IMR-90 (cell line): ENCODE results near the gene ACOXL.

Experiments used
- CEBPB ChIP-seq: IDR thresholded peaks from 2 replicates; pipeline ENCODE4 v1.6.1; 2012; ENCODE audit warnings: low read depth, low read length, improper control_type of control experiment
- CHD1 ChIP-seq: IDR thresholded peaks from 2 replicates; pipeline ENCODE4 v1.6.1; 2012; ENCODE audit warnings: low read depth, low read length, improper control_type of control experiment
- CTCF ChIP-seq: conservative IDR thresholded peaks from 2 replicates; pipeline ENCODE4 v1.5.1; 2012; ENCODE audit warnings: mild to moderate bottlenecking, low read depth, low read length, improper control_type of control experiment
- FOS ChIP-seq: fragments of 150-350 bp; IDR thresholded peaks from 2 replicates; pipeline ENCODE4 v1.6.1; 2016; ENCODE audit warnings: low read depth, low read length
- MAFK ChIP-seq: IDR thresholded peaks from 2 replicates; pipeline ENCODE4 v1.6.1; 2012; ENCODE audit warnings: low read depth, low read length, improper control_type of control experiment
- MAZ ChIP-seq: IDR thresholded peaks from 2 replicates; pipeline ENCODE4 v1.6.1; 2012; ENCODE audit warnings: low read depth, mild to moderate bottlenecking, low read length, improper control_type of control experiment, moderate library complexity, borderline replicate concordance
- POLR2A ChIP-seq: IDR thresholded peaks from 2 replicates; pipeline ENCODE4 v1.6.1; 2012; ENCODE audit warnings: mild to moderate bottlenecking, low read depth, low read length
- RFX5 ChIP-seq: IDR thresholded peaks from 2 replicates; pipeline ENCODE4 v1.8.0; 2012; ENCODE audit warnings: low read depth, mild to moderate bottlenecking, low read length, moderate library complexity
- SMC3 ChIP-seq: fragments of 150-350 bp; IDR thresholded peaks from 2 replicates; pipeline ENCODE4 v1.6.1; 2016; ENCODE audit warnings: low read depth, mild to moderate bottlenecking, antibody characterized with exemption, low read length, moderate library complexity
- USF2 ChIP-seq: fragments of 150-350 bp; IDR thresholded peaks from 2 replicates; pipeline ENCODE4 v1.6.1; 2017; ENCODE audit warnings: mild to moderate bottlenecking, antibody characterized with exemption, low read length, low read depth

GRCh38 chr2:111133603-111134002, 401.2 kb downstream of the ACOXL start:
- TF ChIP-seq CTCF (no peak), CHD1 (no peak), USF2 (no peak), POLR2A (no peak), RFX5 (no peak), FOS (no peak), SMC3 (no peak), MAZ (no peak), MAFK (no peak), CEBPB (no peak)
